AG09309 (cell line): ENCODE measurements around the gene CLASP2.
A peak's percentile ranks its signal among the peaks of the same experiment; 100 is the strongest.

Experiments
- DNase-seq: peaks from one replicate; pipeline ENCODE4 v3.0.0-alpha.2; 2010; ENCODE audit warnings: low read depth
- H3K4me3 ChIP-seq: 2 replicates; pipeline ENCODE4 v1.5.1; 2011; ENCODE audit warnings: mild to moderate bottlenecking, low read depth, low read length, moderate library complexity; ENCODE audit not compliant: control insufficient read depth
- CTCF ChIP-seq: IDR thresholded peaks from 2 replicates; pipeline ENCODE4 v1.5.1; 2011; ENCODE audit warnings: mild to moderate bottlenecking, low read depth, low read length, inconsistent platforms; ENCODE audit not compliant: insufficient read depth, control insufficient read depth; ENCODE audit errors: missing control alignments

Gene CLASP2

GRCh38 chr3:33746416-33747116 is 28.5 kb upstream of the CLASP2 start:
- no peak for TF ChIP-seq CTCF
- DNase-seq, result no peak
- no peak overlapping the region for H3K4me3 ChIP-seq

GRCh38 chr3:33737146-33737545 is 19.1 kb upstream of the CLASP2 start:
- no peak overlapping the region for H3K4me3 ChIP-seq
- DNase-seq, result no peak
- no peak for TF ChIP-seq CTCF

- DNase-seq, result no peak
- peak; percentile 26 for TF ChIP-seq CTCF
- no peak overlapping the region for H3K4me3 ChIP-seq
Measured at GRCh38 chr3:33732394-33732793, 14.3 kb upstream of the CLASP2 start.

GRCh38 chr3:33729993-33730392 is 11.9 kb upstream of the CLASP2 start:
- TF ChIP-seq CTCF, result no peak
- H3K4me3 ChIP-seq, result no peak overlapping the region
- no peak for DNase-seq

GRCh38 chr3:33724256-33724655 is 6.2 kb upstream of the CLASP2 start:
- DNase-seq, result no peak

GRCh38 chr3:33722626-33723370 is 4.7 kb upstream of the CLASP2 start:
- peak; percentile 14 for DNase-seq
- no peak overlapping the region for H3K4me3 ChIP-seq
- no peak for TF ChIP-seq CTCF

More at GRCh38 chr3:33724256-33724655, 6.2 kb upstream of the CLASP2 start:
- TF ChIP-seq CTCF, result no peak
- H3K4me3 ChIP-seq, result no peak overlapping the region
